Hepatocyte (in vitro differentiated cells): ENCODE results near the gene IRF2. TPM values are rescaled to one million over a fixed set of nuclear protein-coding genes. Genes with fewer than 3 reads are reported as not detected.

ENCODE experiments used
- DNase-seq: peaks from one replicate; pipeline ENCODE4 v3.0.0-alpha.2; 2016; ENCODE audit warnings: low spot score
- H2AFZ ChIP-seq: fragments of 200-600 bp; sonication (generic); 2 replicates; pipeline ENCODE4 v1.6.0; 2016; ENCODE audit warnings: antibody characterized with exemption, mild to moderate bottlenecking
- H3K27ac ChIP-seq: fragments of 200-600 bp; sonication (generic); 2 replicates; pipeline ENCODE4 v1.5.1; 2016; ENCODE audit warnings: mild to moderate bottlenecking
- H3K27me3 ChIP-seq: fragments of 200-600 bp; sonication (generic); 2 replicates; pipeline ENCODE4 v1.6.1; 2016
- H3K36me3 ChIP-seq: fragments of 200-600 bp; sonication (generic); replicated peaks from 2 replicates; pipeline ENCODE4 v1.5.1; 2016; ENCODE audit warnings: low read depth; ENCODE audit not compliant: insufficient read depth
- H3K4me1 ChIP-seq: fragments of 200-600 bp; sonication (generic); 2 replicates; pipeline ENCODE4 v1.5.1; 2016; ENCODE audit warnings: mild to moderate bottlenecking, moderate library complexity; ENCODE audit not compliant: insufficient read depth
- H3K4me2 ChIP-seq: fragments of 200-600 bp; sonication (generic); 2 replicates; pipeline ENCODE4 v1.6.0; 2016
- H3K4me3 ChIP-seq: fragments of 200-600 bp; sonication (generic); 2 replicates; pipeline ENCODE4 v1.5.1; 2016; ENCODE audit warnings: mild to moderate bottlenecking
- H3K79me2 ChIP-seq: fragments of 200-600 bp; sonication (generic); 2 replicates; pipeline ENCODE4 v1.6.0; 2017; ENCODE audit warnings: mild to moderate bottlenecking
- H3K9me2 ChIP-seq: fragments of 200-600 bp; sonication (generic); replicated peaks from 2 replicates; pipeline ENCODE4 v1.6.0; 2017; ENCODE audit warnings: mild to moderate bottlenecking; ENCODE audit not compliant: insufficient read depth
- H3K9me3 ChIP-seq: fragments of 200-600 bp; sonication (generic); 2 replicates; pipeline ENCODE4 v1.5.1; 2016; ENCODE audit warnings: low read depth, mild to moderate bottlenecking
- H4K20me1 ChIP-seq: fragments of 200-600 bp; sonication (generic); 2 replicates; pipeline ENCODE4 v1.6.0; 2016; ENCODE audit warnings: mild to moderate bottlenecking; ENCODE audit not compliant: insufficient read depth, poor library complexity, severe bottlenecking
- CTCF ChIP-seq: fragments of 200-600 bp; sonication (generic); IDR thresholded peaks from 2 replicates; pipeline ENCODE4 v1.5.1; 2016; ENCODE audit warnings: antibody characterized with exemption, mild to moderate bottlenecking; ENCODE audit not compliant: poor library complexity
- EZH2 ChIP-seq: fragments of 200-600 bp; sonication (generic); IDR thresholded peaks from 2 replicates; pipeline ENCODE4 v1.6.1; 2016; ENCODE audit warnings: antibody characterized with exemption, mild to moderate bottlenecking, borderline replicate concordance
- EZH2phosphoT487 ChIP-seq: fragments of 200-600 bp; sonication (generic); IDR thresholded peaks from one replicate; pipeline ENCODE4 v1.6.1; 2018; ENCODE audit warnings: antibody characterized with exemption, mild to moderate bottlenecking, low read depth, moderate library complexity; ENCODE audit not compliant: unreplicated experiment, severe bottlenecking
- WGBS: methylation state at CpG from one replicate; pipeline ENCODE4 v1.1.6; 2016; ENCODE audit warnings: low lambda C conversion rate; ENCODE audit errors: missing lambda C conversion rate; 5-methylcytosine and 5-hydroxymethylcytosine counted together
- polyA plus RNA-seq: library from polyadenylated mRNA; unstranded; fragments of >200 nt; fragmentation: Nextera tagmentation; extraction: Ambion mirVana; gene quantifications from 2 replicates; pipeline ENCODE4 v1.2.1, GENCODE V29; 2016
- total RNA-seq: library from RNA; depleted of rRNA; stranded (reverse); fragments of >200 nt; gene quantifications from 2 replicates; pipeline ENCODE4 v1.2.3, GENCODE V29; 2014

Gene IRF2
- total RNA-seq (41.1 and 50.5 TPM in 2 replicates), polyA plus RNA-seq (17.7 and 19.1 TPM in 2 replicates)

GRCh38 chr4:184474263-184475095 lies at the start of gene IRF2:
IRF2 (minus strand) TSS chr4:184474550; CDS start chr4:184429064, 45,486 bp downstream.
- Histone ChIP-seq H3K27me3 (no peaks in the 10 kb centered on the region), H4K20me1 (peaks cover 12% of the 10 kb centered on the region), H3K4me1 (peaks cover 41% of the 10 kb centered on the region), H3K9me2 (no peaks in the 10 kb centered on the region), H3K4me2 (peak within 1 kb of the TSS; percentile 77), H3K79me2 (peaks cover 60% of the 10 kb centered on the region), H3K36me3 (no peaks in the 10 kb centered on the region), H3K9me3 (no peaks in the 10 kb centered on the region), H3K4me3 (peak within 1 kb of the TSS; percentile 75), H2AFZ (peak within 1 kb of the TSS; percentile 40), H3K27ac (peak within 1 kb of the TSS; percentile 95)
- TF ChIP-seq EZH2 = no peak
- no peak for TF ChIP-seq CTCF
- no peak for TF ChIP-seq EZH2phosphoT487
- DNase-seq = peak; percentile 98
- WGBS = under 1% methylated on average over 48 of the region's 66 CpGs

- Histone ChIP-seq H3K4me1 (no peaks in the 10 kb centered on the region), H3K79me2 (no peaks in the 10 kb centered on the region), H3K9me2 (no peaks in the 10 kb centered on the region), H2AFZ (no peak overlapping the region), H3K4me2 (no peak overlapping the region), H4K20me1 (no peaks in the 10 kb centered on the region), H3K9me3 (no peaks in the 10 kb centered on the region), H3K36me3 (no peaks in the 10 kb centered on the region), H3K27me3 (no peaks in the 10 kb centered on the region), H3K4me3 (no peak overlapping the region), H3K27ac (no peak overlapping the region)
- TF ChIP-seq EZH2phosphoT487 (no peak), EZH2 (no peak), CTCF (no peak)
- DNase-seq = no peak
- 88% methylated on average over 3 of the region's 3 CpGs for WGBS
These were observed 41.3 kb upstream of the IRF2 start for GRCh38 chr4:184515606-184516005.

GRCh38 chr4:184514121-184514988 lies 40.0 kb upstream of the IRF2 start:
- Histone ChIP-seq H3K27ac (no peak overlapping the region), H3K79me2 (no peaks in the 10 kb centered on the region), H3K9me2 (no peaks in the 10 kb centered on the region), H3K4me3 (no peak overlapping the region), H3K4me2 (peak overlapping the region; percentile 41), H3K4me1 (no peaks in the 10 kb centered on the region), H3K9me3 (no peaks in the 10 kb centered on the region), H3K27me3 (no peaks in the 10 kb centered on the region), H4K20me1 (no peaks in the 10 kb centered on the region), H2AFZ (no peak overlapping the region), H3K36me3 (no peaks in the 10 kb centered on the region)
- peak; percentile 61 for DNase-seq
- no peak for TF ChIP-seq CTCF
- TF ChIP-seq EZH2 = no peak
- no peak for TF ChIP-seq EZH2phosphoT487
- WGBS = 58% methylated on average over 8 of the region's 8 CpGs
